Tibial nerve (tissue), 3 donors: ENCODE results near the gene HACD3.

ENCODE experiments used
- POLR2A ChIP-seq, 2 donors: fragments of 450-650 bp; IDR thresholded peaks; one replicate each; pipeline ENCODE4 v1.6.1; 2017; ENCODE audit warnings: antibody characterized with exemption in 2 of 2, mild to moderate bottlenecking in 2 of 2, moderate library complexity in 2 of 2
- TF ChIP-seq, protein P1 (sequence below), 5 experiments: fragments of 200-600 bp in 3 of 5; fragments of 450-650 bp in 2 of 5; sonication (generic) in 3 of 5; IDR thresholded peaks; one replicate each; pipeline ENCODE4 v1.5.1; 2016 to 2019; ENCODE audit warnings: antibody characterized with exemption in 5 of 5, mild to moderate bottlenecking in 3 of 5, moderate library complexity in 2 of 5

DNA sequence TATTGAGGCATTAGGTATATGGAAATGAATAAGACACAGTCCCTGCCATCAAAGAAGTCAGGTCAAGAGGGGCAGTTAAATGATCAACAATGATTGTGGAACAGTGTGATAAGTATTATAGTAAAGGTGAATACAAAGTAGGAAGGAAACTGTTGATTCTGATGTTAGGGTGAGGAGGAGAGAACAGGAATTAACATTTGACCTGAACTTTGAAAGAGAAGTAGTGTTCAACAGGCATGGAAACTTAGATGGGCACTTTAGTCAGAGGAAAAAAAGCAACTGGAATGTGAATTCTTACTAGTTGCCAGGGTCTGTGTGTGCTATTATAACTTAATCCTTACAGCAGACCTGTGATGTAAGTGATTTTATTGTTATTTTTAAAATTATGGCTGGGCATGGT is 17.6 kb downstream of the HACD3 start:
- TF ChIP-seq, protein P1, sequence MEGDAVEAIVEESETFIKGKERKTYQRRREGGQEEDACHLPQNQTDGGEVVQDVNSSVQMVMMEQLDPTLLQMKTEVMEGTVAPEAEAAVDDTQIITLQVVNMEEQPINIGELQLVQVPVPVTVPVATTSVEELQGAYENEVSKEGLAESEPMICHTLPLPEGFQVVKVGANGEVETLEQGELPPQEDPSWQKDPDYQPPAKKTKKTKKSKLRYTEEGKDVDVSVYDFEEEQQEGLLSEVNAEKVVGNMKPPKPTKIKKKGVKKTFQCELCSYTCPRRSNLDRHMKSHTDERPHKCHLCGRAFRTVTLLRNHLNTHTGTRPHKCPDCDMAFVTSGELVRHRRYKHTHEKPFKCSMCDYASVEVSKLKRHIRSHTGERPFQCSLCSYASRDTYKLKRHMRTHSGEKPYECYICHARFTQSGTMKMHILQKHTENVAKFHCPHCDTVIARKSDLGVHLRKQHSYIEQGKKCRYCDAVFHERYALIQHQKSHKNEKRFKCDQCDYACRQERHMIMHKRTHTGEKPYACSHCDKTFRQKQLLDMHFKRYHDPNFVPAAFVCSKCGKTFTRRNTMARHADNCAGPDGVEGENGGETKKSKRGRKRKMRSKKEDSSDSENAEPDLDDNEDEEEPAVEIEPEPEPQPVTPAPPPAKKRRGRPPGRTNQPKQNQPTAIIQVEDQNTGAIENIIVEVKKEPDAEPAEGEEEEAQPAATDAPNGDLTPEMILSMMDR (IDR thresholded peaks at IDR 0.05) = no peak
- no peak for TF ChIP-seq POLR2A (IDR thresholded peaks at IDR 0.05)
